HS-5 (cell line): ENCODE measurements around the gene FEM1C.

Source experiments
- DNase-seq: peaks from one replicate; pipeline ENCODE4 v3.0.0-alpha.2; 2012; ENCODE audit warnings: low read depth

Gene FEM1C

DNA sequence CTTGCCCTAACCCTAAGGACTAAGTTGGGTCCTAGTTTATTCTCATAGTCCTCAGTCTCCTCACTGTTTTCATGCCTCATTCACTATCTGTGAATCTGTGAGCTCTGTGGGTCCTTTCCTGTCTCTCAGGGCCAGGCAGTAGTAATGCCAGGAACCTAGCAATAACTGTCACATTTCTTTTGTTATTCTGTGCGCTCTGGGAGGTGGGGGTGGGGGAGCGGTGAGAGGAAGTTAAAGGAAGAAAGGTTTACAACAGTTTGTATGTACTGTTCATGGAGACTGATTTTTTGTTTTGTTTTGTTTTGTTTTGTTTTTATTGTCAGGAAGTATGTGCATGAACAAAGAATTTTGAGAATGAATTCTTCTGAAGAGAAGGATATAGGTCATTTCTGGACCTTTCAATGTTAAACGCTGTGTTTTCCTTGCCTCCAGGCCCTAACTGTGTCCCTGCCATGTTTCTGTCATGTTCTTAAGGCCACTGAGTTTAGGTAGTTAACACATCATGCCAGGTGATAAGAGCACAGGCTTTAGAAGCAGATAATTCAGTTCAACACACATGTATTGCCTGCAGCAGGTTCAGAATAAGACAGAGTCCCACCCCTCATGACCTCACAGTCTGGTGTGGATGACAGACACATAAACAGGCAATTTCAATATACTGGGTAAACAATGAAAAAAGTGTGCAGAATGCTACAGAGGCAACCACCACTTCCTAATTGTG is 13.3 kb upstream of the FEM1C start:
- no peak for DNase-seq

DNA sequence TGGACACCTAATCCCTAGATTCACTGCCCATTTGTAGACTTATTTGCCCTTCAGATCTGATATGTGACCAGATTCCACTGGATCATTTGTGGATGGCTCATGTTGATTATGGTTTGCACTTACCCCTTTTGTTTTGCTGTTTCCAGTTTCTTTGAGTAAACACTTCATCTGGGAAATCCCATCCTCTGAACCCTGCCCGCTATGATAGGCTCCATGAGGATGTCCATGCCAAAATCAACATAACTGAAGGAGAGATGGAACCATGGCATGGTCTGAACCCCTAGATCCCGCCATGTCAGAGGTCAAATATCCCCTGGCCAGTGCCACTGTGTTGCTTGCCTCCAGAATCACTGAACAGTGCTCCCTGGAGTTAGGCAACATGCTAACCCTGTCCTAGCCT is 11.7 kb upstream of the FEM1C start:
- DNase-seq, result no peak

DNA sequence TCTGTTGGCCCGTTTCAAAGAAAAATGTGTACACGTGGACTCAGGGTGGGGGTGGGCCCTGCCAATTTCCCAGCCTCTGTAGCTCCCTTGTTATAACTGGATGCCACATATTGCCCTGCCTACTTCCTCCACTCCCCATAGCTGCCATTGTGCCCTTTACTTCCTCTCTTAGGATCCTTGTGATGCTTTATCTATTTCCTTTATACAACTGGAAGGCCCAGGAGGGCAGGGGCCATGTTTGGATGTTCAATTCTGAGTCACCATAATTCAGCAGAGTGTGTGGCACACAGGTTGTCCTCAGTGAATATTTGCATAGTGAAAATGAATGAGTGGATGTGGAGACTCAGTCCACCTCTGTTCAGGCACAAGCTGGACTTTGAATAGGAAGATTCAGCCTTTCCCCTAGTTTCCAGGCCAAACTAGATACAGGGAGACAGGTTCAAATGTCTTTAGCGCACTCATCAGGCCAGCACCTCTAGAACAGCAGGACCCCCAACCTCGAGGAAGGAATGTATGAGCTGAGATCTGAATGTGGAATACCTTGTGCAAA is 10.6 kb upstream of the FEM1C start:
- no peak for DNase-seq

DNA sequence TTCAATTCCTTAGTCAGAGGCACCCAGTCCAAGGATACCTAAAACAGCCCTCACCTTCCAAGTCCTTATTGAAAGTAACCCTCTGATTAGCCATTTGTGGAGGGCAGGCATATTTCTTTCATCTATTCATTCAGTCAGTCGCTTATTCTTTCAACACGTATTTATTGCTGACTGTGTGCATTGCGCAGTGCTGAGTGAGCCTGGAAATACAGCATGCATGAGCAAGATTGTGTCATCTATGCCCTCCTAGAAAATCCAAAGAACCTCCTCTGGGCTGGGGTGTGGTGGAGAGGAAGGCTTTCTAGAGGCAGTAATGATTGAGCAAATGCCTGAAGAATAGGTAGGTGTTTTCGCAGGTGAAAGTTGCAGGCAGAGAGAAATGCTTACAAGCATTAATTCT is 8.5 kb upstream of the FEM1C start:
- no peak for DNase-seq

DNA sequence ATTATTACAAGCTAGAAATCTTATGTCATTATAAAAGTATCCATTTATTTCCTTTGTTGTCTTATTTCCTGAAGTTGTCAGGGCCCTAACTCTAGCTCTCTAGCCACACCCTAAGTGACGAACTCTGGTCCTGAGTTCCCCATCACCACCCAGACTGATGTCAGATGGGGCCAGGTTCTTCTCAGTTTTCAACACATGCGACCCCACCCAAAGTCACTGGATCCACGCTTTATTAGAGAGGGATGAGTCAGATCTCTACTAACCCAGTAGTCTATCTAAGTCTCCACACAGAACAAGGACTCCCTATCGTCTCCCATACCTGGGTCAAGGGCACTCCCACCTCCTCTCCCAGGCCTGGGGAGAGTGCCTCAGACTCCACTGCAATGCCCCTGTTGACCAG is 6.8 kb upstream of the FEM1C start:
- no peak for DNase-seq

DNA sequence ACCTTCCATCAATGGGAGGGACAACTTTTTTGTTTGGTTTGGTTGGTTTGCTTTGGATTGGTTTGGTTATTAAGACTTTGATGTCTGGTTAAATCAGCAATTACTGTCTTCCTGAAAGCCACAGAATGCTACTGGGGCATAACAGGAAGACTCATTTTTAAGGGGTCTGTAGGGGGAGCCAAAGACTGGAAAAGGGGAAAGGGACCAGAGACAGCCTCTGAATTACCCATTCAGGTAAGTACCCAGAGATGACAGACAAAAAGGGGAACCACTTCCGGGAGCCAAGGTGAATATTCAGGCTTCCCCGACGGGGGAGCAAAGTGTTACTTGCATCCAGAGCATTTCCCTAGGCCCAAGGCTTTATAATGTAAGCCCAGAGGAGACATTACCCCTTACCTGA is 4.6 kb upstream of the FEM1C start:
- DNase-seq, result no peak

DNA sequence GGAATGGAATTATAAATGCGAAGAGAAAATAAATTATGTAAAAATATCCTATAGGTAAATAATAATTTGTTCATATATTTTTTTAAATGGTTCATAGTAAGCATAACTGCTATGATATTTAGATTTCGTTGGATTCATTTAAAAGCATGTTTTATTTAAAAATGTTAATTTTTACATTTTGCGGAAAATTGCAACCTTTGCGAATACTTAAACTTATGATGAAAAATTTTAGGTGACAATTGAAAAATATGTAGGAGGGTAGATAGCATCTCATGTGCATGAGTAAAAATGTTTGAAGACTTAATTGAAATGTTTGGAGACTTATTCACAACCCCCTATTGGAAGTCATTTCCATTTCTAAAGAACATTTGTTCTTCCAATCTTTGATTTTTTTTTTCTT is 4.1 kb upstream of the FEM1C start:
- no peak for DNase-seq

DNA sequence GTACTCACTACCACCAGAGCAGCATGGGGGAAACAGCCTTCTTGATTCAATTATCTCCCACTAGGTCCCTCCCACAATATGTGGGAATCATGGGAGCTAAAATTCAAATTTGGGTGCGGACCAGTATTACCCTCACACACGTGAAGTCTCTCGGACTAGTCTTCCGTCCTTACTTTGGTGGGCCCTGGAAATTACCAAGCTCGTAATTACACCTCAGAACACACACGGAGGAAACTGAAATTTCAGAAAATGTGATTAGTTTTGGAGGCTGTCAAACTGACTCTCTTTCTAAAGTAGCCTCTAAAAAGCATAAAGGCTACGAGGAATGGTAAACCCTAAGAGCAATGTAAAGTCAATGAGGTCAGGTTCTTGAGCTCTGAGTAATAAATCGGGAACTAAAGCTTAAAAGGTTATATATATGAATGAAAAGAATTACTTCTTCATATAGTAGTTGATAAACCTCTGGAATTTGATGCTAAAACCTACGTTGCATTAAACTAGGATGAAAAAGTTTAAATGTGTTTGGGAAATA is 842 bp upstream of the FEM1C start:
- DNase-seq, result no peak

DNA sequence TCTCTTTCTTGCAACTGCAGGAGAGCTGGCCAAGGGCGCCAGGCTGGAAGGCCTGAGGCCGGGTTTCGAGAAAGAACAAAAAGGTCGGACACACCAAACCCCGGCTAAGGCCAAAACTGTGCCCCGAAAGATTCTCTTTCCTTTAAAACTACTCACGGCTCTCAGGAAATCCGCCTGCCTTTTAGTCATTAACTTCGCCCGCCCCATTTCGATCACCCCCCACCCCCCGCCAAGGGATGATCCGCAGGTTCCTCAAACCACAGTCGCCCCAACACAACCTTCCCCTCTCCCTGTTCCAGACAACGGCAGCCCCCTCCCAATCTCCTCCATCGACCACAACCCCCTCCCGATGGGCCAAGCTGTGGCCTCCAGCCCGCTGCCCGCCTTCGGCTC is 536 bp downstream of the FEM1C start:
- DNase-seq, result no peak

DNA sequence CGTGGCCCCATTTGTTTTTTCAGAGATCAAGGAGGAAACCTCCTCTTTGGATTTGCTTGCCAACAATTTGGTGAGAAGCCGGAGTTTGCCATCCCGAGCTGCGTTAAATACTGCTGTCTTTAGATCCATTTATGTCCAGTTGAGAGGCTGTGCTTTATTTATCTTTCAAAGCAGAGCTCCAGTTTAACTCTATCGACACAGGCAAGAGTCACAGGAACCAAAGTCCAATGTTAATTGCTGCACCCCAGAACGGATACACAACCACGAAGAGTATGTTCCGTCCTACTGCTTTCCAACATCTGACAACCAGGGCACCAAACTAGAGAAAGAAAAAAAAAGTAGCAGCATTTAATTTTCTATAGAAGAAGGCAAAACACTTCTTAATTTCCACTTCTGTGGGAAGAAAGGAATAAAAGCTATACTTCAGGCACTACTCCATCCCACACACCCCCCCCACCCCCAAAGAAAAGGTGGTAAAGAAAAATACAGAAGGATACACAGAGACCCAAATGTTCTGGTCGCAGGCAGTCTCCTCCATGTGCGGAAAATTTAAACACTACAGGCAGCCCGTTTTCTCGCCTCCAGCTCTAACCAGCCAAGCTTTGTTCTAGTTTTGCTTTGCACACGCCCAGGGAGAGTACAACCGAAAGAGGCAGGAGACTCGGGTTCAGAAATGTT is 1.1 kb downstream of the FEM1C start:
- no peak for DNase-seq

DNA sequence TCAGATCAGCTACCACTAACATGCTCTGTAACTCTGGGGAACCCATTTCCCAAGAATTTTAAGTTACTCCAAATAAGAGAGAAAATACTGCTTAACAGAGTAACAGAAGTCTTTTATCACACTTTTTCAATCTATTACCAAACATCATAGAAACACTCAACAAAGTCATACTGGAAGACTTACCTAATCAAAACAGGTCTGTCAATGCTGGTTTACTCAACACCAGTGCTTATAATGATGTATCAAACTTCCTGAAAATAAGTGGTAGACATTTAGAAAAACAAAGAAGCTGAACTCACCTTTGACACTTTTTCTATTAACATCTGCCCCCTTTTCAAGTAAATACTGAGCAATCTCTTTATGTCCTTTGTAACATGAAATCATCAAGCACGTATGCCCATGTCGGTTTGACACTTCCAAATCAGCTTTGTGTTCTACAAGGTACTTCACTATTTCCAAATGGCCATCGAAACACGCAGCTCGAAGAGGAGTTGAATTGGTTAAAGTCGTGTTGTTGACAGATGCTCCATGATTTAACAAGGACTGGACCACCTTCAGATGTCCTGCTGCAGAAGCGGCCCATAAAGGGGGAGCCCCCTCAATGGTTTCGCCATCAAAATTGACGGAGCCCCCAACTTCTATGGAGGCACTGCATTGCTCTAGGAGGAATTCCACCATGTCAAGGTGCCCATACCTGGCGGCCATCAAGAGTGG is 1.8 kb downstream of the FEM1C start:
- DNase-seq, result no peak

DNA sequence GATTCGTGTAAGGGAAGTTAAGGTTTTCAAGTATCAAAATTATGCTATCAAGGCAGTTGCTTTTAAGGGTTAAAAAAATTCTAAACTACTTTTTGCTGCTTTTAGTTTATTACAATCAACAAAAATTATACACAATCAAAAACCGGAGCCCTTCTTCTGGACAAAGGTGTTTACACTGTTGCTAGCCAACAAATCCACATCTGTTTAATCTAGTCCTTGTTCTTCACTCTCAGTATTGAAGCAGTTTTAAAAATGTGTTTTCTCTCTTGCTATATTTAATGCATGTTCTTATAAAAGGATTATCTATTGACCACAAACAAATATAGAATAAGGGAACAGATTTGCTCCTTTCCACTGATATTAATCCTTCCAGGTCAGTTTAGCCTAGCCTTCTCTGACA is 2.5 kb downstream of the FEM1C start:
- no peak for DNase-seq

DNA sequence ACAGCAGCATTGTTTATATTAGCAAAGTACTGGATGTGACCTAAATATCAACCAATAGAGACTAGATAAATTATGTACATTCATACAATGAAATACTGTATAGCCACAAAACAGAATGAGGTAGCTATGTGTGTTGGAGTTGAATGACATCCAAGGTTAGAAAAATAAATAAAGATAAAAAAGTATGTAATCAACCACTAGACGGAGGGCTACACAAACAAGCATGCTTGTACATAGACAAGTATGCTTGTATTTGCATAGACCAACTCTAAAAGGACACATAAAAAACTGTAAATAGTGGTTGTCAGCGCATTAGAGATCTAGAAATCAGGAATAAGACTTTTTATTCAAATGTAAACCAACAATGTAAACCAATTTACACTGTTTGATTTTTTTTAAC is 3.0 kb downstream of the FEM1C start:
- no peak for DNase-seq

DNA sequence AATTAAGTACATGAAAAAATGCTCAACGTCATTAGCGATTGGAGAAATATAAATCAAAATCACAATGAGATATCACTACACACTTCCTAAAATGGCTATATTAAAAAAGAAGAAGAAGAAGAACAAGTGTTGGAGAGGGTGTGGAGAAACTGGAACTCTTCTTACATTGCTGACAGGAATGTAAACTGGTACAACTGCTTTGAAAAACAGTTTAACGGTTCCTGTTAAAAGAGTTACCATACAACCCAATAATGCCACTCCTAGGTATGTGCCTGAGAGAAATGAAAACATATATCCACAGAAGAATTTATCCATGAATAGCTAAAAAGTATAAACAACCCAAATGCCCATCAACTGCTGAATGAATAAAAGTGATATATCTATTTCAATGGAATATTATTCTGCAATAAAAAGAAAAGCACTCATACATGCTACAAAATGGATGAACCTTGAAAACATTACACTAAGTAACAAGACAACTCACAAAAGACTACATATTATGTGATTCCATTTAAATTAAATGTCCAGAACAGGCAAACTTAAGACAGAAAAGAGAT is 9.0 kb downstream of the FEM1C start:
- no peak for DNase-seq

DNA sequence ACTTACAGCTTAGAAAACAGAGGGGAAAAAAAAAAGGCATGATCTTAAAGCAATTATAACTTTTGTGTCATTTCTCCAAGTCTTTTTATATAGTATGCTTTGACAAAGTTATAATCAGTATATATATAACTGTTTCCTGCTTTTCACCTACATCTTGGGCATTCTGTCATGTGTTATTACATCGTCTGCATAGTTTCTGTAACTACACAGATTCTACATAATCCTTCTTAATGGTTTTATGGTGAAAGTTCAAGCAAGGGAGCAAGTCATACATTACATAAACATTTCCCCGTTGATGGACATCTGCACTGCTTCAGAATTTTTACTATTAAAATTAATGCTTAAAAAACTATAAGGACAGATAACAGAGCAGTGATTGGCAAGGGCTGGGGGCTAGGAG is 12.1 kb downstream of the FEM1C start:
- no peak for DNase-seq

DNA sequence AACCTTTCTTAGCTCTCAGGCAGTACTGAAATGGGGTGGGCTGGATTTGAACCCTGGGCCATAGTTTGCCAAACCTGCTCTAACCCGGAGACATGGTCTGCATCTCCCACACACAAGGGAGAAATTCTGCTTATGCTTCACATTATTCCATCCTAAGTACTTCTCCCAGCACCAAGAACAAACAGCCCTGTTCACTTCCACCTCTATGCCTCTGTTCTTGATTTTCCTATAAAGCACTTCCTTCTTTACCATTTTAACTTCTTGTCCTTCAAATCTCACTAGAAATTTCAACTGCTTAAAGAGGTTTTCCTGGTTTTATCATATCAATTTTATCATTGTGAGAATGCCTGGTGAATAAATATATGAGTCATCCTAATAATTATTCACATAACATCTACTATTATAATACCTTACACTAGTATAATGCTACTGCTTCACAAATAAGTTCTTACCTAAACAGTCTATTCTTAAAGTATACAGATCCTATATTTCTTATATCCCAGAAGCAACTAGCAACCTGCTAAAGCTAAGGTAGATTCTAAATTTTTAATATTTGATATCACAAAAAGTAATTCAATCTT is 12.7 kb downstream of the FEM1C start:
- no peak for DNase-seq

DNA sequence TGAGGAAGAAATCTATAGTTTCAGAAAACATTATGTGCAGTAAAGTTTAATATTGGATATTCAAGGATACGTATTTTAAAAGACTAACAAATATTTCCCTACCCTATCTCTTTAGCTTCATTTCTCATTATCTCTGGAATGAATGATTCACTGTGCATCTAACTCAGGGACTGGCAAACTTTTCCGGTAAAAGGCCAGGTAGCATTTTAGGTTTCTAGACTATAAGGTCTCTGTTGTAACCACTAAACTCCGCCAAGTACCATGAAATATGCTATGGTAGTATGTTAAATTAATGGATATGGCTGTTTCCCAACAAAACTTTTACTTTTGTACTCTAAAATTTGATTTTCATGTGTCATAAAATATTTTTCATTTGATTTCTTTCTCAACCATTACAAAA is 13.2 kb downstream of the FEM1C start:
- DNase-seq, result no peak

DNA sequence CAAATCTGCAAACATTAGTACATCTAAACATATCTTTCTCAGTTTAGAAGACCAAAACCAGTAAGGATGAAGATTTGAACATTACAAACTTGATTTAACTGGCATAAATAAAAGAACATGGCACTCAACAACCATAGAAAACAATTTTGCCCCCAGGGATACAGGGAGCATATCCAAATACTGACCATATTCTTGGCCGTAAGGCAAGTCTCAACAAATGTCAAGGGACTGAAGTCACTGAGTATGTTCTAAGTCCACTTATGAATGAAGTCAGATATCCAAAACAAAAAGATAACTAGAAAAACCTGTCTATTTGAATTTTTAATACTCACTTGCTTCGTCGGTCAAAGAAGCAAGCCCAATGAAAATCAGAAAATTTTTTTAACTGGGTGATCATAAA is 14.1 kb downstream of the FEM1C start:
- no peak for DNase-seq

DNA sequence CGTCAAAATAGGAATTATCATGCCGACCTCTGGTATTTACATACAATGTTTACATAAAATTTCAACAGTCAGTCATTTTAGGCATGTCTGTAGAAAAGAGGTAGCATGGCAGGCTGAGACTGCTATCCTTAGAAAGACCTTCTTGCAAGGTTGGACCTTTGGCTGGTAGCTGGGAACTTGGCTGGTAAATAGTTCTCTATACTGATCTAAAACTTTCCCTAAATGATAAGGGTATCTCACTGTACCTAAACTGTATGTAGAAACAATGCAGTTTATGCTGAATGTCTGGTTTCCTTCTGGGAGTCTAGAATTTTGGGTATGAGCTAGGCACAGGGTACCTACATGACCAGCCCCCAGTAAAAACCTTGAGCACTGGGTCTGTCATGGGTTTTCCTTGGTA is 18.0 kb downstream of the FEM1C start:
- DNase-seq, result no peak

DNA sequence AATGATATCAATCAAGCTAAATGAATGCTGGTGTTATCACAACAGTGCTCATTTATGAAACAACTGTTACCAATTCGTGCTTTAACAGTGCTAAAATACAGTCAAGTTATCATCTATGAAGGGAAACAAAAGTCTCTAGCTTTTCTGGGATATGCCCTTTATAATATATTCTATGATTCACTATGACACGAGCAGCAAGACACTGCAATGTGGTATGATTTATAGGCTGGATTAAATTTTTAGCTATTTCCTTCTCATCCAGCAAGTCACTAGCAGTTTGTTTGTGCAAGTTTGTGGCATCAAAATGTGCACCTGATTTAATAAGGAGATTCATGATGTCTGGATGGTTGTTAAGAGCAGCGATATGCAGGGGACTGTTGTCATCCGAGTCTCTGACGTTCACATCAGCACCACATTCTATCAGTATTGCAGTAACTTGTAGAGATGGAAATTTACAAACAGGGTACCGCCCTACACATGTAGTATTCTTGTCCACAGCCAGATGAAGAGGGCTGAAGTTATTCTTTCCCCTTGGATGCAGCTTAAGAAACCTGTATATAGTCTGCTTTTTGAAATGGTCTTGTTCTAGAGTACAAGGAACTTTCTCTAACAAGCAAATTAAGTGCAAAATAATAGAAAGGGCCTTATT is 20.3 kb downstream of the FEM1C start:
- DNase-seq, result no peak

DNA sequence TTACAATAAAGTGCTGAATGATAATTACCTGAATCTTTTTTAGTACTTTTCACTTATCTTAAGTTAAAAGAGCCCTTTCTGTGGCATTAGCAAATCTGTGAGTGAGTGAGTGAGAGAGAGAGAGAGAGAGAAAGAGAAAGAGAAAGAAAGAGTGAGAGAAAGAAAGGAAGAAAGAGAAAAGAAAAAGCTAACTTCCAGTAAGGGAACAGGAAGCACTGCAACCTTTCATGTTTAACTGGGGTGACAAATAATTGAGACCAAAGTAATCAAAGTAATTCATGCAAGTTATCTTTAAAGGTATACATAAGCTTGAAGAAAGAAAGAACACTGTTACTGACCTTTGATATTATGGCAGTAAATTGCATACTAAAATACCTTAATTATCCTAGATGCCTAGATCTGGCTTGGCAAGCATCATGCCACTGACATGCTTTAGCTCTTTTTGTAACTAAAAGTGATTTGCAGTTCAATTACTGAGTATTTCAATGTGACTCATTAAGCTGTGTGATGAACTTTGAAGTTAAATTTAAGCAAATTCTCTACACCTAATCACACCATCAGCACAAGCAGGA is 21.7 kb downstream of the FEM1C start:
- DNase-seq, result no peak
